ENCODE results near the gene ESPL1.

DNA sequence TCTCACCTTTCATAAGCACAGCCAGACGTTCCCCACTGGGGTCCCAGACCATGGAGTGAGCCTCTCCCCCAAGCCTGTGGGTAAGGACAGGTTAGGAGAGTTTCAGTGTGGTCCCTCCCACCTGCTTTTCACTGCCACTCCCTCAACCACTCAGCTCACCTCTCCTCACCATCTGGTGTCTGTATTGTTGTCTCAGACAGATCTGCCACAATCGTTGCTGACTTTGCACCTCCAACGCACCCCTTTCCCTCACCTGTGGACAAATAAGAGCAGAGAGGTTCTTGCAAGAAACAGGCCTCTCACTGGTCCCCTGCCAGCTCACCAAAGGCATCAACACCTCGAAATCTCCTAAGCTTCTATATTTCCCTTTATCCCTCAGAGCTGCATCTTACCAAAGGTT, 40.2 kb downstream of the ESPL1 start:
- TF ChIP-seq, protein P1, sequence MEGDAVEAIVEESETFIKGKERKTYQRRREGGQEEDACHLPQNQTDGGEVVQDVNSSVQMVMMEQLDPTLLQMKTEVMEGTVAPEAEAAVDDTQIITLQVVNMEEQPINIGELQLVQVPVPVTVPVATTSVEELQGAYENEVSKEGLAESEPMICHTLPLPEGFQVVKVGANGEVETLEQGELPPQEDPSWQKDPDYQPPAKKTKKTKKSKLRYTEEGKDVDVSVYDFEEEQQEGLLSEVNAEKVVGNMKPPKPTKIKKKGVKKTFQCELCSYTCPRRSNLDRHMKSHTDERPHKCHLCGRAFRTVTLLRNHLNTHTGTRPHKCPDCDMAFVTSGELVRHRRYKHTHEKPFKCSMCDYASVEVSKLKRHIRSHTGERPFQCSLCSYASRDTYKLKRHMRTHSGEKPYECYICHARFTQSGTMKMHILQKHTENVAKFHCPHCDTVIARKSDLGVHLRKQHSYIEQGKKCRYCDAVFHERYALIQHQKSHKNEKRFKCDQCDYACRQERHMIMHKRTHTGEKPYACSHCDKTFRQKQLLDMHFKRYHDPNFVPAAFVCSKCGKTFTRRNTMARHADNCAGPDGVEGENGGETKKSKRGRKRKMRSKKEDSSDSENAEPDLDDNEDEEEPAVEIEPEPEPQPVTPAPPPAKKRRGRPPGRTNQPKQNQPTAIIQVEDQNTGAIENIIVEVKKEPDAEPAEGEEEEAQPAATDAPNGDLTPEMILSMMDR (optimal IDR thresholded peaks at IDR 0.05 in 1 of 3, IDR thresholded peaks at IDR 0.05 in 1 of 3, conservative IDR thresholded peaks at IDR 0.05 in 1 of 3; ENCODE audit: extremely low read depth in 1 of 3, insufficient read depth in 2 of 3, low read length in 3 of 3): no peak
- no peak for TF ChIP-seq EZH2 (IDR thresholded peaks at IDR 0.05; ENCODE audit: low read length)
